HG03378 (cell line): ENCODE results near the gene MED12.

Experiments
- ATAC-seq: cut with Tn5 transposase; IDR thresholded peaks from one replicate; pipeline ENCODE4 v1.9.1; 2021; ENCODE audit warnings: mild to moderate bottlenecking, moderate library complexity; ENCODE audit not compliant: unreplicated experiment

The MED12 gene

GRCh38 chrX:71184803-71185495 lies 66.6 kb downstream of the MED12 start:
- no peak for ATAC-seq

DNA sequence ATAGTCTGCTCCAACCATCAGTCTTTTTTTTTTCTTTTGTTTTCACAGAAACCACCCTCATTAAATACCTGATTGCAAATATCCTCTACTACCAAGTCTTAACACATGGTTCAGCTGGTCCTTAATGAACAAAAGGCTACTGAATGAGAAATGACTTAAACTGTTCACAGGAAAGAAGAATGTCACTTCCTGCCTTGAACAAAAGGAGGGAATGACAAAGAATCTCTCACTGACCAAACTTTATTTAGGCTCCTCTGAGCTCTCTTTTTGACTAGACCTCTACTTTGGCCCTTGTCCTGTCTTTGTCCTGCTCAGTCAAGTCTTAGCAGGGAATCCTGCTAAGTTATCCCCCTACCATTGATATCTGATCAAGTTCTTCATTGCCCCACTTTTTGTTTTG lies 72.9 kb downstream of the MED12 start:
- ATAC-seq = no peak
